ENCODE results near the gene LPP.
"Not testable (repeated sequence)": the region's sequence is repeated elsewhere in the genome, so short reads cannot be mapped to it uniquely, and the experiment has no call there.

LPP gene

DNA sequence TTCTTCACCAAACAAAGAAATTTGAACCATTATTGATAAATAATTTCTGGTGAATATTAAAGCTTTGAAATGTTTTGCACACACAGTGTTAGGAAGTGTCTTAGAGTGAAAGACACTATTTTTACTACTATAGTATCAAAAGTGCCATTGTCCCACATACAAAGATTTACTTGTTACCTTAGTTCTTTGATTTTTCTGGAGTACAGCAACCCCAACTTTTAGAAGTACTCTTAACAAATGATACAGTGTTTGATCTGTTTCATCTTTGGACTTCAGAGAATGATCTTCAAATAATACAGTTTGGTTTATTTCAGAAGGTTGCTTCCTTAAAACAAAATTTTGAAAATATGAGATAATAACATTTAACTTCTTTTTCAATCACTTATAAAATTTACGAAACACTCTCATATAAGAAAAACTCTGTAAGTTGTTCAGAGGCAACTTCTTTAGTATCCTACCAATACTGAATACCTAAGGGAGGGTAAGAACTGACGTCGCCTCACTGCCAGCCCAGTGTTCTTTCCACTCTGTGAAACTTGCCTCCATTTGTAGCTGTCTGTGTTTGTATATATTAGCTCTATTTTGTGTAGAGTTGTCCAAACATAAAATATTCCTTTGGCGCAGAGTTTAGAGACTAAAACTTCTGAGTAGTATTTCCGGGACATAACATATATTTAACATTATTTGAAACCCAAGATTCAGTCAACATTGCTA lies 464.2 kb downstream of the LPP start:
- DNase-seq, result no peak

GRCh38 chr3:188620752-188621151 lies 466.8 kb downstream of the LPP start:
- DNase-seq, result no peak

GRCh38 chr3:188624384-188624783 lies 470.4 kb downstream of the LPP start:
- DNase-seq, result peak in 8 of 51 donors; percentile 3 to 50 (median 15)

DNA sequence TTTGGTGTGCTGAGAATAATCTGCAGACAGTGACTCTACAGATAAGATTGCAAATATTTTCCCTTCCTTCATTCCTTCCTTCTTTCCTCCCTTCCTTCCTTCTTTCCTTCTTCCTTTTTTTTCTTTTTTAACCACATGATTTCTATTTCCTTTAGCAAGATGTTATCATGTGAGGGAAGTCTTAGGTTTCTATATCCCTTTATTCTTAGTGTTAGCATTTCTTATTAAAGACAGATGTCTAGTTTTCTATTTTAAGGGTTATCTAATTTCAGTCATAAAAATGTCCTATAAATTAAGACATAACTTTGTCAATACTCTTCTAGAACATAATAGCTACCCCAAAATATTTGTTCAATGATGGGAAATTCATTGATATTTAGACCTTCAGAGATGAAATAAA lies 470.9 kb downstream of the LPP start:
- no peak for DNase-seq

GRCh38 chr3:188627652-188628051 lies 473.7 kb downstream of the LPP start:
- DNase-seq, result no peak

DNA sequence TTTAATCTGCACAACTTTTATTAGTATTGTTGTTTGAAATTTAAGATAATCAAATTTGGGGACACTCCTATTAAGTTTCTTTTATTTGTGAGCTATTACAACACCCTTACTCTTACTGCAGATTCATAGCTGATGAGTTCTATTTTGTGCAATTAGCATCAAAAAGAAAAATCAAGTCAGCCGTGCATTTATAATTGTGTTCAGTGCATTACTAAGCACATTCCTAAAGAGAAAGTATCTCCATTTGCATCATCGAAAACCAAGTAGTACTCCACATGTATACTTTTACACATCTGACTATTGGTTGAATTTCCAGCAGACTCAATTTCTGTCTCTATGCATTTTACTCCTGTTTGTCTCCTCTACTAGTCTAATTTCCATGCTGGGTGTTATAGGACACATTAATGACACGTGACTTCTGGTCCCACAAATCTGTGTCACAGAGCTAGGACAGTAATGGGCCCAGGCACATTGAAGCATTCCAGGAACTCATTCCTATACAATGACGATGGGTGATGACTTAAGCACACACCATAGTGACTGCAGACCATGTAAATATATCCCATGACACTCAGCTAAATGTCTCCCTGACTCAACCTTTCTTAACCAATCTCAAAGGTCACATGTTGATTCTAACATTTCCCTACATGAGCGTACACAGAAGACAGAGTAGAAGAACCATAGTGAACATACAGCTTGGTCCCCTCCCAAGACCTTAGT lies 477.5 kb downstream of the LPP start:
- no peak for DNase-seq

- no peak for DNase-seq
Measured at GRCh38 chr3:188633206-188633605, 479.2 kb downstream of the LPP start.

DNA sequence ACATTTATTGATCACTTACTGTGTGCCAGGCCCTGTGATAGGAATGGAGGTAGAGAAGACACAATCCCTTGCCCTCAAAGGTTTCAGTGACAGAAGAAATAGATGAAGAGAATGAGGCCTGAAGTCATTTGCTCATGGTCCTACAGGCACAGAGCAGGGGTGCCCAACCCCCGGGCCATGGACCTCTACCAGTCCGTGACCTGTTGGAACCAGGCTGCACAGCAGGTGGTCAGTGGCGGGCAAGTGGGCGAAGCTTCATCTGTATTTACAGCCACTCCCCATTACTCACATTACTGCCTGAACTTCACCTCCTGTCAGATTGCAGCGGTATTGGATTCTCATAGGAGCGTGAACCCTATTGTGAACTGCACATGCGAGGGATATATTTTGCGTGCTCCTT lies 480.3 kb downstream of the LPP start:
- DNase-seq, result no peak

DNA sequence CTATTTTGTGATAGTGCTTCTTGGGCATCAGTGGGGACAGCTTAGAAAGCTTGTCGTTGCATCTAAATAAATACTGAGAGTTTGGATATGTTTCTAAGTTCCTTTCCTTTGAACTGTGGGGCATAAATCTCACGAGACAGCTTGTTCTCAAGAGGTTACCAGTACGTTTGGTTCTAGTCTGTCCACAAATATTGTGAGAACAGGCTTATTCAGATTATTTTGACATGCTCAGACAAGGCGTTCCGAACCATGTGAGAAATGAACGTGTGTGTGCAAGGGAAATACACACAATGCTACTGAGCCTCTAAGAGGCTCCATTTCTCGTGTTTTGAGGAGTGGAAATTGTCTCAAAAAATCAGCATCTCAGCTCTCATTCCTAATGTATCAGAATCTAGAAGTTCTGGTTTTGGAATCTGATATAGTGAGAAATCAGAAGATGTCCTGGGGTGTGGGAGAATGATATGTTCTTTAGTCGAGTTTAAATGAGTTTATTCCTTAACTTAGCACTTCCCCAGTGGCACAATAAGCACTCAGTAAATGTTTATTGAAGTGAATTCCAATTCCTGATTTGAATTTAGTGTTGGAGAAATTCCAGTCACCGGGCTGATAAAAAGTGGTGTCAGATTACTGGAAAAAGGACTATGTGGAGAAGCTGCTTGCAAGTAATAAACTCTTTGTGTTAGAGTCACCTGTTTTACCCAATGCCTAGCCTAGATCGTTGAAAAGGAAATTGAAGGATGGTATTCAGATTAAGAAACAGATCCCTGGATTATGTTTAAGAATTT lies 481.5 kb downstream of the LPP start:
- DNase-seq, result no peak

DNA sequence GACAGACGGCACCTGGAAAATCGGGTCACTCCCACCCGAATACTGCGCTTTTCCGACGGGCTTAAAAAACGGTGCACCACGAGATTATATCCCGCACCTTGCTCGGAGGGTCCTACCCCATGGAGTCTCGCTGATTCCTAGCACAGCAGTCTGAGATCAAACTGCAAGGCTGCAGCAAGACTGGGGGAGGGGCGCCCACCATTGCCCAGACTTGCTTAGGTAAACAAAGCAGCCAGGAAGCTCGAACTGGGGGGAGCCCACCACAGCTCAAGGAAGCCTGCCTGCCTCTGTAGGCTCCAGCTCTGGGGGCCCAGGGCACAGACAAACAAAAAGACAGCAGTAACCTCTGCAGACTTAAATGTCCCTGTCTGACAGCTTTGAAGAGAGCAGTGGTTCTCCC lies 482.3 kb downstream of the LPP start:
- not testable (repeated sequence) for DNase-seq

GRCh38 chr3:188641076-188641475 lies 487.1 kb downstream of the LPP start:
- DNase-seq, result no peak

- no peak for DNase-seq
Measured at GRCh38 chr3:188643736-188644135, 489.8 kb downstream of the LPP start.

- peak in 1 of 51 donors; percentile 33 for DNase-seq
Measured at GRCh38 chr3:188646592-188646991, 492.6 kb downstream of the LPP start.

- DNase-seq, result no peak
Measured at GRCh38 chr3:188647237-188647636, 493.3 kb downstream of the LPP start.

- DNase-seq, result no peak
Measured at GRCh38 chr3:188649521-188649920, 495.6 kb downstream of the LPP start.

DNA sequence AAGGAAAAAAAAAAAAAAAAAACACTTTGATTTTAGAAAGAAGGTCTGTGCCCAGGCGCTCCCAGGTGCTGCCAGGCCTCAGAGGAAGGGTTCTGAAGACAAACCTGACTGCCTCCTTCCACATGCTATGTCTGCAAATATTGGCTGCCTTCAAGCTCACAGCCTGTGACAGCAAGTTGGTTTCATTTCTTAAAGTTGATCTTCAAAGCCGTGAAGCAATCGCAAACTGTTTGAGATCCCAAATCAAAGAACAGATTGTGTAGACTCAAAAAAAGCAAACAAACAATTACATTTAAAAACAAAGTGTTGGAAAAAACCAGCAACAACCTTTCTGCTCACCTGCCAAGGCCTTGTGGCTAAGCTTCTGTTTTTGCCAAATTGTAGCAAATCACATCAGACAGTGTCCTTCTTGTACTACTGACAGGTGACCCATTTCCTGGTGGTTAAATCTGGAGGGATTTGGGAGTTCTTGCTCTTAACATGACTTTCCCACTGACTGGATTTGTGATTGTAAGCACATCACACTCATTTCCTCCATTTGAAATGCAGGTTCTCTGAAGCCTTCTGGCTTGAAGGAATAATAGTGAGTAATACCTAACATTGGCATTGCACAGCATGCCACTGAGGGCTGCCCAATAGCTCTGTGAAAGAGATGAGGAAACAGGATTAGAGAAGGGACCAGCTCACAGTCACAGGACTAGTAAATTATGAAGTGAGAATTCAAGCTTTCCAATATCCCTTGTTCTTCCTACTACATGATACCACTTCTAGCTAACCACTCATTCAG lies 502.4 kb downstream of the LPP start:
- no peak for DNase-seq

DNA sequence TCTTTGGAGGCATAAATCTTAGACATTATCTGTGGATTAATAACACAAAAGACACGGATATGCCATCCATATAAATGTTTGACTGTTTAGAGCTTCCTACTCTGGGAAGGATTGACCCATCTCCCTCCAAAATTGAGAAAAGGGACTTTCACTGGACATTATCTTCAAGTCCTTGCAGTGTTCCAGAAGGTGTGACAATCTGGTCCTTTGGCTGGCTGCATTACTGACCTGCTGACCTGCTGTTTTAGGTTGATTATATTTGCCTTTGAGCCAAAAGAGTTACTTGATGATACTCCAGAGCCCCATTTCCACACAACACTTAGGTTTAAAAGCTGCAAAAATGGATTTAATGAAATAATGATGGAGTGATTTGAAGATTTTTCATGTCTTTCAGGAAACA lies 504.6 kb downstream of the LPP start:
- DNase-seq, result no peak

DNA sequence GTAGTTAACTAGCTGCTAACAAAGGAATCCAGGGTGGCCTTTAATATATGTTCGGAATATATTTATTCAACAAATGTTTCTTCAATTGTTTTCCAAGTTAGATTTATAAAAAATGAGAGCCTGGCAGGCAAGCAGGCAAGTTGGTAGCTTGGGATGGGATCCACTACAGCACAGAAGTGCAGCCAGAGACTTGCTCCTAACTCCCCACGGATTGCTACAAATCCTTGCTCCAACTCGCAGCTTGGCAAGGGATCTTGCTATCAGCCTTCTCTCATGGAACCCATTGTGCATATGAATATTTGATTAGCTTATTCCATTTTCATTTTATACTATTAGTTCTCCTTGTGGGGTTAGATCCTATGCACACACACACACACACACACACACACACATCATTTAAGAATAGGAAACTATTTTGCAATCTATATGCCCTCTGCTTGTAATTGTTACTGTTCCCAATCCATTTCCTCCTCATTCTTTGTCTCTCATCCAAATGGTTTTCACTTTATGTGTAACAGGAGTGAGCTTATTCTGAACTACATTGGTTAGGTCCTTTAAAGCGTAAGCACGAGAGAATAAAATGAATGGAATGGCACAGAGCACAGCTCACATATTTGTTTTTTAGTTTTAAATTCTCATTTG lies 505.6 kb downstream of the LPP start:
- DNase-seq, result no peak

DNA sequence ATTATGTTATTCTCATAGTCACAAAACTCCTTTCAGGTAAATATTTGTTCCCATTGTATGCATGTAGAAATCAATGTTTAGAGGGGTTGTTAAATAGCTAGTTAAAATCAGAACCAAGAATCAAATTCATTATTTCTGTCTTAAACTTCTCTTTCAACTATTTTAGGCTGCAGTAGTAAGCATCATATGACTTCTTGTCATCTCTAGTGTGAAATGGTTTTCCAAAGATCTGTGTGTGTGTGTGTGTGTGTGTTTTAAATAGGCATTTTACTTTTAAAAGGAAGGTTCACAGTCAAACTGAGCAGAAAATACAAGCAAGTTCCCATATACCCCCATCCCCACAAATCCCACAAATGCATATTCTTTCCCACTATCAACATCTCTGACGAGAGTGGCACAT lies 506.5 kb downstream of the LPP start:
- DNase-seq, result no peak

- no peak for DNase-seq
Measured at GRCh38 chr3:188661806-188662205, 507.8 kb downstream of the LPP start.

GRCh38 chr3:188662214-188662613 lies 508.3 kb downstream of the LPP start:
- no peak for DNase-seq
